GM23338 (cell line): ENCODE results near the gene ZPR1. TPM values are rescaled to one million over a fixed set of nuclear protein-coding genes. Genes with fewer than 3 reads are reported as not detected.

ENCODE experiments used
- ATAC-seq: fragments of 200-7000 bp; cut with Tn5 transposase; 3 replicates; pipeline ENCODE4 v1.9.1; 2020
- DNase-seq: peaks from one replicate; pipeline ENCODE4 v3.0.0-alpha.2; 2015; ENCODE audit warnings: low spot score
- H2AFZ ChIP-seq: fragments of 200-600 bp; sonication (generic); 2 replicates; pipeline ENCODE4 v1.8.0; 2016; ENCODE audit warnings: antibody characterized with exemption, mild to moderate bottlenecking, moderate library complexity
- H3F3A ChIP-seq: fragments of 200-600 bp; sonication (generic); replicated peaks from 2 replicates; pipeline ENCODE4 v1.8.0; 2017; ENCODE audit warnings: antibody characterized with exemption, mixed run types, low read depth
- H3K27ac ChIP-seq: fragments of 200-600 bp; sonication (generic); 2 replicates; pipeline ENCODE4 v1.6.1; 2016; ENCODE audit warnings: low read depth
- H3K27me3 ChIP-seq: fragments of 200-600 bp; sonication (generic); 2 replicates; pipeline ENCODE4 v1.8.0; 2016; ENCODE audit warnings: mild to moderate bottlenecking, mixed run types, moderate library complexity; ENCODE audit not compliant: insufficient read depth
- H3K36me3 ChIP-seq: fragments of 200-600 bp; sonication (generic); 2 replicates; pipeline ENCODE4 v1.8.0; 2016; ENCODE audit warnings: mild to moderate bottlenecking; ENCODE audit not compliant: insufficient read depth
- H3K4me1 ChIP-seq: fragments of 200-600 bp; sonication (generic); 2 replicates; pipeline ENCODE4 v1.8.0; 2016; ENCODE audit warnings: mild to moderate bottlenecking, moderate library complexity; ENCODE audit not compliant: insufficient read depth
- H3K4me2 ChIP-seq: fragments of 200-600 bp; sonication (generic); 2 replicates; pipeline ENCODE4 v1.7.1; 2017; ENCODE audit warnings: mixed run types
- H3K4me3 ChIP-seq: fragments of 200-600 bp; sonication (generic); 2 replicates; pipeline ENCODE4 v1.6.1; 2016; ENCODE audit warnings: mixed run types
- H3K79me2 ChIP-seq: fragments of 200-600 bp; sonication (generic); replicated peaks from 2 replicates; pipeline ENCODE4 v1.8.0; 2017; ENCODE audit warnings: mild to moderate bottlenecking; ENCODE audit not compliant: insufficient read depth
- H3K9me2 ChIP-seq: fragments of 200-600 bp; sonication (generic); 2 replicates; pipeline ENCODE4 v1.8.0; 2017; ENCODE audit not compliant: insufficient read depth
- H4K20me1 ChIP-seq: fragments of 200-600 bp; sonication (generic); replicated peaks from 2 replicates; pipeline ENCODE4 v1.8.0; 2017; ENCODE audit warnings: mild to moderate bottlenecking; ENCODE audit not compliant: insufficient read depth
- H3K27ac Mint-ChIP-seq: 2 replicates; pipeline ENCODE4 v1.8.0; 2020; ENCODE audit warnings: inconsistent platforms, mild to moderate bottlenecking, moderate library complexity, mixed read lengths
- H3K27me3 Mint-ChIP-seq: 3 replicates; pipeline ENCODE4 v1.8.0; 2022; ENCODE audit warnings: low read depth, mild to moderate bottlenecking, moderate library complexity, mixed read lengths, inconsistent platforms; ENCODE audit not compliant: insufficient read depth, poor library complexity
- H3K36me3 Mint-ChIP-seq: 3 replicates; pipeline ENCODE4 v1.8.0; 2021; ENCODE audit warnings: low read depth, mild to moderate bottlenecking, inconsistent platforms, moderate library complexity, mixed read lengths
- H3K4me1 Mint-ChIP-seq: 3 replicates; pipeline ENCODE4 v1.8.0; 2020; ENCODE audit warnings: mild to moderate bottlenecking, inconsistent platforms, mixed read lengths
- H3K4me3 Mint-ChIP-seq: 3 replicates; pipeline ENCODE4 v1.8.0; 2021; ENCODE audit warnings: moderate library complexity, mild to moderate bottlenecking, inconsistent platforms, mixed read lengths
- H3K9me3 Mint-ChIP-seq: 3 replicates; pipeline ENCODE4 v1.8.0; 2020; ENCODE audit warnings: moderate library complexity, mild to moderate bottlenecking, inconsistent platforms, mixed read lengths
- CREB1 ChIP-seq: fragments of 250-450 bp; sonication (Bioruptor Pico); IDR thresholded peaks from 2 replicates; pipeline ENCODE4 v1.5.0; 2020; ENCODE audit warnings: low read depth, mild to moderate bottlenecking, moderate library complexity
- CTCF ChIP-seq, 2 experiments: fragments of 200-600 bp in 1 of 2; sonication (generic) in 1 of 2; conservative IDR thresholded peaks; 2 replicates each; pipeline versions ENCODE4 v1.5.1 to v1.6.1; 2016 to 2017; ENCODE audit warnings: antibody characterized with exemption in 2 of 2, low read depth in 2 of 2, mild to moderate bottlenecking in 2 of 2, moderate library complexity in 1 of 2
- EZH2 ChIP-seq: fragments of 200-600 bp; sonication (generic); IDR thresholded peaks from one replicate; pipeline ENCODE4 v1.8.0; 2017; ENCODE audit warnings: antibody characterized with exemption, mild to moderate bottlenecking, low read depth; ENCODE audit not compliant: unreplicated experiment
- EZH2phosphoT487 ChIP-seq: fragments of 200-600 bp; sonication (generic); IDR thresholded peaks from one replicate; pipeline ENCODE4 v1.8.1; 2018; ENCODE audit warnings: antibody characterized with exemption; ENCODE audit not compliant: unreplicated experiment
- JUNB ChIP-seq: IDR thresholded peaks from one replicate; pipeline ENCODE4 v1.6.1; 2016; ENCODE audit warnings: antibody characterized with exemption; ENCODE audit not compliant: unreplicated experiment
- NANOG ChIP-seq: IDR thresholded peaks from 2 replicates; pipeline ENCODE4 v1.6.1; 2016; ENCODE audit warnings: antibody characterized with exemption, borderline replicate concordance
- POLR2AphosphoS5 ChIP-seq: IDR thresholded peaks from 2 replicates; pipeline ENCODE4 v1.6.1; 2016; ENCODE audit warnings: antibody characterized with exemption, low read depth
- STAT1 ChIP-seq: IDR thresholded peaks from one replicate; pipeline ENCODE4 v1.6.1; 2016; ENCODE audit warnings: antibody characterized with exemption; ENCODE audit not compliant: unreplicated experiment
- ZNF114 ChIP-seq: fragments of 250-450 bp; sonication (Bioruptor Pico); IDR thresholded peaks from 2 replicates; pipeline ENCODE4 v1.5.0; 2020; ENCODE audit warnings: mild to moderate bottlenecking, moderate library complexity
- ZNF331 ChIP-seq: fragments of 250-450 bp; sonication (Bioruptor Pico); IDR thresholded peaks from 2 replicates; pipeline ENCODE4 v1.5.0; 2020; ENCODE audit warnings: low read depth, mild to moderate bottlenecking, moderate library complexity
- polyA plus RNA-seq: library from polyadenylated mRNA; unstranded; fragments of >200 nt; fragmentation: Nextera tagmentation; extraction: Ambion mirVana; gene quantifications from 2 replicates; pipeline ENCODE4 v1.2.1, GENCODE V29; 2016
- total RNA-seq: library from RNA; depleted of rRNA; stranded (reverse); fragments of >200 nt; shearing (Covaris generic); gene quantifications from 2 replicates; pipeline ENCODE4 v1.2.3, GENCODE V29; 2014
- TF ChIP-seq, protein P1 (sequence below): IDR thresholded peaks from one replicate; pipeline ENCODE4 v1.6.1; 2018; ENCODE audit warnings: antibody characterized with exemption; ENCODE audit not compliant: unreplicated experiment
- TF ChIP-seq, protein P2 (sequence below): fragments of 250-450 bp; sonication (Bioruptor Pico); IDR thresholded peaks from 2 replicates; pipeline ENCODE4 v1.5.0; 2020; ENCODE audit warnings: mild to moderate bottlenecking, moderate library complexity

Gene ZPR1
- total and polyA plus RNA-seq, 2 experiments from 2014 or later: 55.4 to 96.7 TPM

DNA sequence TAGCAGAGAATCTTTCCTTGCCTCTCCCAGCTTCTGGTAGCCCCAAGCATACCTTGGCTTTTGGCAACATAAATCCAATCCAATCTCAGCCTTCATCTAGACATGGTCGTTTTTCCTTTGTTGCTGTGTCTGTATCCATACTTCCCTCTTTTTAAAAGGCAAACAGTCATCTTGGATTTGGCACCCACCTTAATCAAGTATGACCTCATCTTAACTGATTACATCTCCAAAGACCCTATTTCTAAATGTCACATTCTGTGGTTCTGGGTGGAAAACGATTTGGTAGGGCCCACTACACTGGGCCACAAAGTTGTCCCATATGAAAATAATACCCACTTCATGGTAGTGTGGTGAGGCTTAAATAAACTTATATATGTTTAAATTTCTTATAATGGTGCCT lies 15.9 kb downstream of the ZPR1 start:
- H3K9me3 Mint-ChIP-seq: no peaks in the 10 kb centered on the region
- peak overlapping the region; percentile 92; the same call in 1 of the 2 replicates for H3K27ac Mint-ChIP-seq
- H3K27me3 ChIP-seq: no peaks in the 10 kb centered on the region
- peaks cover 36% of the 10 kb centered on the region for H3K36me3 Mint-ChIP-seq
- peak overlapping the region; percentile 76 for H3K4me2 ChIP-seq
- no peaks in the 10 kb centered on the region for H3K9me2 ChIP-seq
- 0 out of 2 replicates have a peak, but pooled peaks cover 5% of the 10 kb centered on the region for H3F3A ChIP-seq
- peak overlapping the region; percentile 94 for H3K4me3 Mint-ChIP-seq
- TF ChIP-seq JUNB: no peak
- no peak for TF ChIP-seq STAT1
- TF ChIP-seq EZH2: no peak
- no peak for TF ChIP-seq CTCF (conservative IDR thresholded peaks at IDR 0.05; ENCODE audit: low read depth in 2 of 2)
- TF ChIP-seq CREB1 (CRISPR knock-in tag): no peak
- no peak for TF ChIP-seq ZNF331 (CRISPR knock-in tag)
- TF ChIP-seq ZNF114 (CRISPR knock-in tag): no peak
- no peak for TF ChIP-seq NANOG
- TF ChIP-seq, protein P1, sequence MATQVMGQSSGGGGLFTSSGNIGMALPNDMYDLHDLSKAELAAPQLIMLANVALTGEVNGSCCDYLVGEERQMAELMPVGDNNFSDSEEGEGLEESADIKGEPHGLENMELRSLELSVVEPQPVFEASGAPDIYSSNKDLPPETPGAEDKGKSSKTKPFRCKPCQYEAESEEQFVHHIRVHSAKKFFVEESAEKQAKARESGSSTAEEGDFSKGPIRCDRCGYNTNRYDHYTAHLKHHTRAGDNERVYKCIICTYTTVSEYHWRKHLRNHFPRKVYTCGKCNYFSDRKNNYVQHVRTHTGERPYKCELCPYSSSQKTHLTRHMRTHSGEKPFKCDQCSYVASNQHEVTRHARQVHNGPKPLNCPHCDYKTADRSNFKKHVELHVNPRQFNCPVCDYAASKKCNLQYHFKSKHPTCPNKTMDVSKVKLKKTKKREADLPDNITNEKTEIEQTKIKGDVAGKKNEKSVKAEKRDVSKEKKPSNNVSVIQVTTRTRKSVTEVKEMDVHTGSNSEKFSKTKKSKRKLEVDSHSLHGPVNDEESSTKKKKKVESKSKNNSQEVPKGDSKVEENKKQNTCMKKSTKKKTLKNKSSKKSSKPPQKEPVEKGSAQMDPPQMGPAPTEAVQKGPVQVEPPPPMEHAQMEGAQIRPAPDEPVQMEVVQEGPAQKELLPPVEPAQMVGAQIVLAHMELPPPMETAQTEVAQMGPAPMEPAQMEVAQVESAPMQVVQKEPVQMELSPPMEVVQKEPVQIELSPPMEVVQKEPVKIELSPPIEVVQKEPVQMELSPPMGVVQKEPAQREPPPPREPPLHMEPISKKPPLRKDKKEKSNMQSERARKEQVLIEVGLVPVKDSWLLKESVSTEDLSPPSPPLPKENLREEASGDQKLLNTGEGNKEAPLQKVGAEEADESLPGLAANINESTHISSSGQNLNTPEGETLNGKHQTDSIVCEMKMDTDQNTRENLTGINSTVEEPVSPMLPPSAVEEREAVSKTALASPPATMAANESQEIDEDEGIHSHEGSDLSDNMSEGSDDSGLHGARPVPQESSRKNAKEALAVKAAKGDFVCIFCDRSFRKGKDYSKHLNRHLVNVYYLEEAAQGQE: no peak
- no peak for TF ChIP-seq EZH2phosphoT487
- TF ChIP-seq, protein P2, sequence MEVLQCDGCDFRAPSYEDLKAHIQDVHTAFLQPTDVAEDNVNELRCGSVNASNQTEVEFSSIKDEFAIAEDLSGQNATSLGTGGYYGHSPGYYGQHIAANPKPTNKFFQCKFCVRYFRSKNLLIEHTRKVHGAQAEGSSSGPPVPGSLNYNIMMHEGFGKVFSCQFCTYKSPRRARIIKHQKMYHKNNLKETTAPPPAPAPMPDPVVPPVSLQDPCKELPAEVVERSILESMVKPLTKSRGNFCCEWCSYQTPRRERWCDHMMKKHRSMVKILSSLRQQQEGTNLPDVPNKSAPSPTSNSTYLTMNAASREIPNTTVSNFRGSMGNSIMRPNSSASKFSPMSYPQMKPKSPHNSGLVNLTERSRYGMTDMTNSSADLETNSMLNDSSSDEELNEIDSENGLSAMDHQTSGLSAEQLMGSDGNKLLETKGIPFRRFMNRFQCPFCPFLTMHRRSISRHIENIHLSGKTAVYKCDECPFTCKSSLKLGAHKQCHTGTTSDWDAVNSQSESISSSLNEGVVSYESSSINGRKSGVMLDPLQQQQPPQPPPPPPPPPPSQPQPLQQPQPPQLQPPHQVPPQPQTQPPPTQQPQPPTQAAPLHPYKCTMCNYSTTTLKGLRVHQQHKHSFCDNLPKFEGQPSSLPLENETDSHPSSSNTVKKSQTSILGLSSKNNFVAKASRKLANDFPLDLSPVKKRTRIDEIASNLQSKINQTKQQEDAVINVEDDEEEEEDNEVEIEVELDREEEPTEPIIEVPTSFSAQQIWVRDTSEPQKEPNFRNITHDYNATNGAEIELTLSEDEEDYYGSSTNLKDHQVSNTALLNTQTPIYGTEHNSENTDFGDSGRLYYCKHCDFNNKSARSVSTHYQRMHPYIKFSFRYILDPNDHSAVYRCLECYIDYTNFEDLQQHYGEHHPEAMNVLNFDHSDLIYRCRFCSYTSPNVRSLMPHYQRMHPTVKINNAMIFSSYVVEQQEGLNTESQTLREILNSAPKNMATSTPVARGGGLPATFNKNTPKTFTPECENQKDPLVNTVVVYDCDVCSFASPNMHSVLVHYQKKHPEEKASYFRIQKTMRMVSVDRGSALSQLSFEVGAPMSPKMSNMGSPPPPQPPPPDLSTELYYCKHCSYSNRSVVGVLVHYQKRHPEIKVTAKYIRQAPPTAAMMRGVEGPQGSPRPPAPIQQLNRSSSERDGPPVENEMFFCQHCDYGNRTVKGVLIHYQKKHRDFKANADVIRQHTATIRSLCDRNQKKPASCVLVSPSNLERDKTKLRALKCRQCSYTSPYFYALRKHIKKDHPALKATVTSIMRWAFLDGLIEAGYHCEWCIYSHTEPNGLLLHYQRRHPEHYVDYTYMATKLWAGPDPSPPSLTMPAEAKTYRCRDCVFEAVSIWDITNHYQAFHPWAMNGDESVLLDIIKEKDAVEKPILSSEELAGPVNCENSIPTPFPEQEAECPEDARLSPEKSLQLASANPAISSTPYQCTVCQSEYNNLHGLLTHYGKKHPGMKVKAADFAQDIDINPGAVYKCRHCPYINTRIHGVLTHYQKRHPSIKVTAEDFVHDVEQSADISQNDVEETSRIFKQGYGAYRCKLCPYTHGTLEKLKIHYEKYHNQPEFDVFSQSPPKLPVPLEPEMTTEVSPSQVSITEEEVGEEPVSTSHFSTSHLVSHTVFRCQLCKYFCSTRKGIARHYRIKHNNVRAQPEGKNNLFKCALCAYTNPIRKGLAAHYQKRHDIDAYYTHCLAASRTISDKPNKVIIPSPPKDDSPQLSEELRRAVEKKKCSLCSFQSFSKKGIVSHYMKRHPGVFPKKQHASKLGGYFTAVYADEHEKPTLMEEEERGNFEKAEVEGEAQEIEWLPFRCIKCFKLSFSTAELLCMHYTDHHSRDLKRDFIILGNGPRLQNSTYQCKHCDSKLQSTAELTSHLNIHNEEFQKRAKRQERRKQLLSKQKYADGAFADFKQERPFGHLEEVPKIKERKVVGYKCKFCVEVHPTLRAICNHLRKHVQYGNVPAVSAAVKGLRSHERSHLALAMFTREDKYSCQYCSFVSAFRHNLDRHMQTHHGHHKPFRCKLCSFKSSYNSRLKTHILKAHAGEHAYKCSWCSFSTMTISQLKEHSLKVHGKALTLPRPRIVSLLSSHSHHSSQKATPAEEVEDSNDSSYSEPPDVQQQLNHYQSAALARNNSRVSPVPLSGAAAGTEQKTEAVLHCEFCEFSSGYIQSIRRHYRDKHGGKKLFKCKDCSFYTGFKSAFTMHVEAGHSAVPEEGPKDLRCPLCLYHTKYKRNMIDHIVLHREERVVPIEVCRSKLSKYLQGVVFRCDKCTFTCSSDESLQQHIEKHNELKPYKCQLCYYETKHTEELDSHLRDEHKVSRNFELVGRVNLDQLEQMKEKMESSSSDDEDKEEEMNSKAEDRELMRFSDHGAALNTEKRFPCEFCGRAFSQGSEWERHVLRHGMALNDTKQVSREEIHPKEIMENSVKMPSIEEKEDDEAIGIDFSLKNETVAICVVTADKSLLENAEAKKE (CRISPR knock-in tag): no peak
- TF ChIP-seq POLR2AphosphoS5: no peak
- ATAC-seq (no peak), DNase-seq (no peak)
- H3K27me3 Mint-ChIP-seq: peaks cover 4% of the 10 kb centered on the region
- peaks cover 20% of the 10 kb centered on the region for H3K4me1 ChIP-seq
- peak overlapping the region; percentile 82 for H3K27ac ChIP-seq
- peaks cover 37% of the 10 kb centered on the region for H3K79me2 ChIP-seq
- H3K36me3 ChIP-seq: peaks cover 6% of the 10 kb centered on the region; the same call in 1 of the 2 replicates
- H2AFZ ChIP-seq: no peak overlapping the region
- H3K4me1 Mint-ChIP-seq: peaks cover 20% of the 10 kb centered on the region
- no peaks in the 10 kb centered on the region for H4K20me1 ChIP-seq
- peak overlapping the region; percentile 76 for H3K4me3 ChIP-seq
